GM18870 (cell line): ENCODE measurements around the gene SULT1A2.
"Not testable (repeated sequence)": the region's sequence is repeated elsewhere in the genome, so short reads cannot be mapped to it uniquely, and the experiment has no call there.

ENCODE experiments used
- ATAC-seq: cut with Tn5 transposase; IDR thresholded peaks from one replicate; pipeline ENCODE4 v1.9.1; 2021; ENCODE audit warnings: moderate library complexity; ENCODE audit not compliant: unreplicated experiment

Gene SULT1A2

DNA sequence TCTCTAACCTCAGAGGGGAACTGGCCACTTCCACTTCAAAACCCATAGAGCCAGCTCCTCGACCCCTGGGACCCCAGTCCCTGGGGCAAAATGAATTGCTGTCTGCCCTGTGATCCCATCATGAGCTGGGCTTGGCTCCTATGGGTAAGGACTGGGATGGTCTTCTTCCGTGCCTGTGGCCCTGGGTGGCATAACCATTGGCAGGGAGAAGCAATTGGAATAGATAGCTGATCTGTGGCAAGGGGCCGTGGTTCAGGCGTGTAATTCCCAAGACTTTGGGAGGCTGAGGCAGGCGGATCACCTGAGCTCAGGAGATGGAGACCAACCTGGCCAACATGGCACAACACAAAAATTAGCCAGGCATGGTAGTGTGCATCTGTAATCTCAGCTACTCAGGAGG lies 4.3 kb downstream of the SULT1A2 start:
- no peak for ATAC-seq

DNA sequence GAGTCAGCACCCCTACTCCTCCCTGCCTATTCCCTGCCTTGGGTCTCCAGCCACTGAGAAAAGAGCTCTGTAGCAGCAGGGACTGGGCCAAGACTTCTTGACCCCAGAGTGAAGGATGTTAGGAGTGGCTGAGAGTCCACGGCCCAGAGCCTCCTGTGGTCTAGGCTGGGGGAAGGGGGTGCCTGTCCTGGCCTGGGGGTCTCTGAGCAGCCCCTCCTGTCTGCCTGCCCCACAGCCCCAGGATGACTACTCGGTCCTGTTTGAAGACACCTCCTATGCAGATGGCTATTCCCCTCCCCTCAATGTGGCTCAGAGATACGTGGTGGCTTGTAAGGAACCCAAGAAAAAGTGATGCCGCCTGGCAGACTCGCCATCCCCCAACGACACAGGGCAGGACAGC lies 5.5 kb downstream of the SULT1A2 start:
- no peak for ATAC-seq

DNA sequence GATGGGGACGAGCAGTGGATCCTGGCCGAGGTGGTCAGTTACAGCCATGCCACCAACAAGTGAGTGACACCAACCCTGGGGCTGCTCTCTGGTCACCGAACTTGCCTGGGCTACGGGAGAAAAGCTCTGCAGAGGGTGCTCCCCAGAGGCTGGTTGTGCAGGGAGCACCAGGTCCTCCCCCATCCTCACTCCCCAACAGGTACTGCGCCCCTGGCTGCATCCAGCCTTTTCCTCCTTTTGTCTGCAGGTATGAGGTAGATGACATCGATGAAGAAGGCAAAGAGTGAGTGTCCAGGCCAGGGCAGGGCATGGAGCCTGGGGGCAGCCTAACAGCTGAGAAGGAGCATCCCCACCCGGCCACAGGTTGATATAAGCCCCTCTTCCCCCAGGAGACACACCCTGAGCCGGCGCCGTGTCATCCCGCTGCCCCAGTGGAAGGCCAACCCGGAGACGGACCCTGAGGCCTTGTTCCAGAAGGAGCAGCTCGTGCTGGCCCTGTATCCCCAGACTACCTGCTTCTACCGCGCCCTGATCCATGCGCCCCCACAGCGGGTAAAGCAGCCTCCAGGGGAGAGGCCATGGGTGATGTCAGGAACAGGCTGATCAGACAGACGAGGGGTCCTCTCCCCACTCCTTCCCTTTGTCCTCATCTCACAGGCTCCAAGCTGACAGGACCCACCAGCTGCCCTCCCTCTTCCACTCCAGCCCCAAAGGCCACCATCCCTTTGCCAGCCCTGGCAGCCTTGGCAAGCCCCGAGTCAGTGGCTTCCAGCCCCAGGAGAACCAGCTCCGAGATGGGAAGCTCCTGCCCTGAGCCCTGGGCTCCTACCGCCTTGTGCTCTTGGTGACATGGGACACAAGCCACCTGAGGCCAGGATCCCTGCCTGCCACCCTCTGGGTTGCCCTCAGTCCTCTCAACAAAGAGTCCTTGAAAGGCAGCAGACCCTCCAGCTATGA lies 6.2 kb downstream of the SULT1A2 start:
- no peak for ATAC-seq

DNA sequence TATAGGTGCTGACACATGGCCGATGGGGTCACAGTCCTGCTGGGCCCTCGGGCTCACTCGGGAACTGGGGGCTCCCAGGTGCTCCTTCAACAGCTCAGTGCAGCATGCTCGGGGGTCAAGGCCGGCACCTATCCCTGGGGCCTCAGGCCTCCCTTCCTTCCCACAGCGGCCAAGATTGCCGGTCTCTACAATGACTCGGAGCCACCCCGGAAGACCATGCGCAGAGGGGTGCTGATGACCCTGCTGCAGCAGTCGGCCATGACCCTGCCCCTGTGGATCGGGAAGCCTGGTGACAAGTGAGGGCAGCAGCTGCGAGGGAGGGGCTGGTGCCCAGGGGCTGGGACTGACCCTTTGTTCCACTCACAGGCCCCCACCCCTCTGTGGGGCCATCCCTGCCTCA lies 6.9 kb downstream of the SULT1A2 start:
- no peak for ATAC-seq

DNA sequence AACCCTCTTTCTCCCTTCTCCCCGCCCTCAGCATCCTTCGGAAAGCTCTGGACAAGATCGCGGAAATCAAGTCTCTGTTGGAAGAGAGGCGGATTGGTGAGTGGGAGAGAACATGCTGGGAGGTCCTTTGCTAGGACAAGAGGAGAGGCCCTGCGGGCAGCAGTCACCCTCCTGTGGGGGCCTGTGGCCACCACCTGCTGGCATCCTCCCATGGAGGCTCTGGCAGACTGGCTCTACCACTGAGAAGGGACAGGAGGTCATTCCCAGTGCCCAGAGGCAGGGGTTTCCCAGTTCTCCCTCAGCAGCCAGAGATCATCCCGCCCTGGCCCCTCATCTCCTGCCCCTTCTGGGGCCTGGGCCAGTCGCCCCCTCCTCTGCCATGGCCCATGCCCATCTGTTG lies 7.8 kb downstream of the SULT1A2 start:
- ATAC-seq, result no peak

DNA sequence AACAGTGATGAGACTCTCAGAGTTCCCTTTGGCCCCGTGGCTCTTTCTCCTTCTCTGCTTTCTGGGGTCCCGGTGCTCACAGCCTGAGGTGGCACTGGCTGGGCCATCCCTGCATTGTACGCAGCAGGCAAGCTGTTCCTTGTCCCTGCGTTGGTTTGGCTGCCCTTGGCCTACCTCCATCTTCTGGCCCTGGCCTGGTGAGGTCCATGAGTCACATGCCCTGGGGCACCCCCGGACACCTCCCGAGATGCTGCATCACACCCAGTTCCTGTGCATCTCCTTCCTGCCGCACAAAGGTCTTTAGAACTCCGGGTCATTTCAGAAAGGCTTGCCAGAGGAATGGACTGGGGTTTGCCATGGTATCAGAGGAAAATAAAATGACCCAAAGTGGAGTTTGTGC lies 9.5 kb downstream of the SULT1A2 start:
- ATAC-seq, result no peak

DNA sequence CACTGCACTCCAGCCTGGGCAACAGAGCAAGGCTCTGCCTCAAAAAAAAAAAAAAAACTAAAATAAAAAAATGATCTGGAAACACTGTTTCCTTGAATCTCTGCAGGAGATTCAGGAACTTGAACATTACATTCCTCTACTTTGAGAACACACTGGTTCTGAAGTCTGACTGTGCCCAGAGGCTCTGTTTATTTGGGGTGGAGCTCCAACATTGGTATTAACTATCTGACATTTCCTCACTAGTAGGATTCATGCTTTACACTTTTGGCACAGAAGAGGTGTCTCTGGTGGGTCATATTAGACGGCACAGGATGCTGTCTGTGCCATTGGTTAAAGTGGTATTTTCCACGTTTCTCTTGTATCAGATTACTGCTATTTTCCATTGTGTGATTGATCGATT lies 10.4 kb downstream of the SULT1A2 start:
- no peak for ATAC-seq

DNA sequence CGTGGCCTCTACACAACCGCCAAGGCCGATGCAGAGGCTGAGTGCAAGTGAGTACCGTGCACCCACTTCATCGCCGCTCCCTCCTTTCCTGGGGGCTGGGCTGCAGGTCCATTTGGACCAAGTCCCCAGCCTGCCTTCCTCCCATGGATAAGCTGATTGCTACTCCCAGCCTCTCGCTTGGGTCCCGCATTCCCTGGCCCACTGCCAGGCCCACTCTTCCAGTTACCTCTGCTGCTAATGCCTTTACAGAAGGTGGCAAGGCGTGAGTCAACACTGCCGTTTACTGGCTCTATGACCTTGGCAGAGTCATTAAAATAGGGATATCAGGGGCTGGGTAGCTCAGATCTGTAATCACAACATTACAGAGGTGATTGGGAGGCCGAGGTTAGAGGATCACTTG lies 11.2 kb downstream of the SULT1A2 start:
- no peak for ATAC-seq

DNA sequence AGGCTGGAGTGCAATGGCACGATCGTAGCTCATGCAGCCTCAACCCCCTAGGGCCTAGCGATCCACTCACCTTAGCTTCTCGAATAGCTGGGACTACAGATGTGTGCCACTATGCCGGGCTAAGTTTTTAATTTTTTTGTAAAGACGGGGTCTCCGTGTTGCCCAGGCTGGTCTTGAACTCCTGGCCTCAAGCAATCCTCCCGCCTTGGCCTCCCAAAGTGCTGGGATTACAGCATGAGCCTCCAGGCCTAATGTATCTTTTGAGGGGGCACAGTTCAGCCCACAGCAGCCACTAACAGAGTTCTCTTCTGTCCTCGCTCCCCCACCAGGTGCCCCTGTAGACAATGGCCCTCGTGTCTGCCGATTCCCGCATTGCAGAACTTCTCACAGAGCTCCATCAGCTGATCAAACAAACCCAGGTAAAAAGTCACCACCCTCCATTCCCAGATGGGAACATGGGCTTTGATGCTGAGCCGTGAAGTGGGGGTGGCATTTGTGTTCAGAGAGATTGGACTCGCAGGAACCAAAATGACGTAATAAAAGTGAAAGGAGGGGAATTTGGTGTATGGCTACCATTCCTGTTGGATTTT lies 16.0 kb downstream of the SULT1A2 start:
- ATAC-seq, result no peak

DNA sequence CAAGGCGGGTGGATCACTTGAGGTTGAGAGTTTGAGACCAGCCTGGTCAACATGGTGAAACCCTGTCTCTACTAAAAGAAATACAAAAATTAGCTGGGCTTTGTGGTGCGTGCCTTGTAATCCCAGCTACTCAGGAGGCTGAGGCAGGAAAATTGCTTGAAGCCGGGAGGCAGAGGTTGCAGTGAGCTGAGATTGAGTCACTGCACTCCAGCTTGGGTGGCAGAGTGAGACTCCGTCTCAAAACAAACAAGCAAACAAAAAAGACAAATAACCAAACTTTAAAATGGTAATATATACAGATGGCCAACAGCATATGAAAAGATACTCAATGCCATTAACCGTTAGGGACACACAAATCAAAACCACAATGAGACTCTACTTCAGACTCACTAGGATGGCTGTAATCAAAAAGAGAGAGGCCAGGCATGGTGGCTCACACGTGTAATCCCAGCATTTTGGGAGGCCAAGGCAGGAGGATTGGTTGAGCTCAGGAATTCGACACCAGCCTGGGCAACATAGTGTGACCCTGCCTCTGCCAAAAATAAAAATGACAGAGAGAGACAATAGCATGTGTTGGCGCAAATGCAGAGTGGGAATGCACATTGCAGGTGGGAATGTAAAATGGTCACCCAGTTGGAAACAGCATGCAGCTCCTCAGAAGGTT lies 21.3 kb downstream of the SULT1A2 start:
- ATAC-seq, result no peak

DNA sequence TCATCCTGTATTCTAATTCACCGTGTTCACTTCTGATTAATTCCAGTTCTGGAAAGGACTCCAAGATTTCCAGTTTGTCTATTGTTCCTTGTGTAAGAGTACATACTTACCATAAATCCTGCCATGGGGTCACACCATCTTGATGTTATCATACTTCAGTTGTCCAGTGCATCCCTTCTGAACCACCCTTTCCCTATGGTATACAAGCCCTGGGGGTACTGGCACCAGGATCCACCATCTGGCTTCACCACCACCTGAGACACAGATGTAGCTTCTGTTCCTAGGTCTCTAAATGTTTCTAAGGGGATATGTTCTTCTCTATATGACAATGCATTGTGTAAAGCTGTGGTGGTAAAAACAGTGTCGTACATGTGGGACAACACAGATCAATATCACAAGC lies 21.9 kb downstream of the SULT1A2 start:
- ATAC-seq, result no peak

DNA sequence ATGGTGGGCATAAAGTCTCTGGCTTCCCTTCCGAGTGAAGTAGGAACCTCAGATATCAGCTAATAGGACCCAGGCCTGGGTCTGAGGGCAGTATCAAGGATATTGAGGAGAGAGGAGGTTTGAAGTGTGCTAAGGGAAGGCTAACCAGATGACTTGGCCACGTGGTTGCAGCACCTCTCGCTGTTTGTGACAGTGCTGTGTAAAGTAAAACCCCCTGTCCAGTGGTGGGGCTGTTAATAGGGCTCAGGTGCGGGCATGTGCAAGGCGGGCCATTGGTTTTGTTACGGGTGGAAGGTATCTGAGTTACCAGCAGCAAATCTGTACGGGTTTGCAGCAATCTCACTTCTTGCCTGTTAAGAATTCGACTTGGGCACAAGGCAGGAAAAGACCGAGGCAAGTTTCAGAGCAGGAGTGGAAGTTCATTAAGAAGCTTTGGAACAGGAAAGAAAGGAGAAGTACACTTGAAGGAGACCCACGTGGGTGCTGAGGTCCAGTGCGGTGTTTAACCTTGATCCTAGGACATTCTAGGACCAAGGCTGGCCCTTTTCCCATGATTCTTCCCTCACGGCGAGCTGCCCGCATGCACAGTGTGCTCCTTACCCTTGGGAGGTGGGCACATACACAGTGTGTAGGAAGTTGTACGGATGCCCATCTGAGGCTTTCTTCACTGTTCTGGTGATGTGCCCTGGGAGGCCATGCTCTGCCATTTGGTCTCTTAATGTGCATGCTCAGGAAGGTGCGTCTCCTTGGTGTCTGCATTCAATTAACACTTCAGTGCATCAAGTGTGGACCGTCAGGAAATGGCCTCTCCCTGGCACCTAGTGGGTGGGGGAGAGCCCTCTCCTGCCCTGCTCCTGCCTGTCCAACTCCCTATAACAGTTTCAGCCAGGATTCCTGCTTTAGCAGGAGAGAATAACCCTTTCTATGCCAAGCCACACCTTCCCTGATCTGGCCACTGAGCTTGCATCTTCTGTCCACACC lies 22.8 kb downstream of the SULT1A2 start:
- no peak for ATAC-seq

DNA sequence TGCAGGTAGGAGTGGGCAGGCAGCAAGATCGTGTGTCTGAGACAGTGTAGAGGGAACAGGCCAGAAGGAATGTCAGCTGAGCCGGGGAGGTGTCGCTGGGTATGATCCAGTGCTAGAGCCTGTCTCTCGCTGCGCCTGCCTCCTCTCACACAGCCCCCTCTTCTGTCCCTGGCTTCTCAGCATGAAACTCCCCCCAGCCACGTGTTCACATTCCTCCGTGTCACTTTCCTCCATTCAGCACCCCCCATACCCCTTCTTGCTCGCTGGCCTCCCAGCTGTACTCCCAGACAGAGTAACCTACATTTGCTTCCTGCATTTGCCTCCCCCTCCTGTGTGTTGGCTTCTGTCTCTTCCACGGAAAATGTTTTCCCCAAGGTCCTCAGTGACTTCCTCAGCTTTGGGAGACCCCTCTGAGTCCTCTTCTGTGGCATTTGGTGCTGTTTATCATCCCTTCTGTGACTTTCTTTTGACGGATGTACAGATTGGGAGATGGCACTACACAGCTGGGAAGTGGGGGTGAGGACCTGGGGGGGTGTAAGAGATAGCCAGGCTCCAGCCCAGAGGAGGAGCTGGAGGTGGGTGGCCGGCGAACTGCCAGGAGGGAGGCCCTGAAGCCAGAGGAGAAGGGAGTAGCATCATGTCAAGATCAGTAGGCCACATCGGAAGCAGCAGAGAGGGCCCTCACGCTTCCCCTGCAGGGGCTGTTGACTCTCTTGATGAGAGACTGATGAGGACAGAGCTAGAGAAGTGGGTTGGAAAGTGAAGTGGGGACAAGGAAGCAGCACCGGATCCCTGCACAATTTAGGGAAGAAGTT lies 23.9 kb downstream of the SULT1A2 start:
- ATAC-seq, result no peak

DNA sequence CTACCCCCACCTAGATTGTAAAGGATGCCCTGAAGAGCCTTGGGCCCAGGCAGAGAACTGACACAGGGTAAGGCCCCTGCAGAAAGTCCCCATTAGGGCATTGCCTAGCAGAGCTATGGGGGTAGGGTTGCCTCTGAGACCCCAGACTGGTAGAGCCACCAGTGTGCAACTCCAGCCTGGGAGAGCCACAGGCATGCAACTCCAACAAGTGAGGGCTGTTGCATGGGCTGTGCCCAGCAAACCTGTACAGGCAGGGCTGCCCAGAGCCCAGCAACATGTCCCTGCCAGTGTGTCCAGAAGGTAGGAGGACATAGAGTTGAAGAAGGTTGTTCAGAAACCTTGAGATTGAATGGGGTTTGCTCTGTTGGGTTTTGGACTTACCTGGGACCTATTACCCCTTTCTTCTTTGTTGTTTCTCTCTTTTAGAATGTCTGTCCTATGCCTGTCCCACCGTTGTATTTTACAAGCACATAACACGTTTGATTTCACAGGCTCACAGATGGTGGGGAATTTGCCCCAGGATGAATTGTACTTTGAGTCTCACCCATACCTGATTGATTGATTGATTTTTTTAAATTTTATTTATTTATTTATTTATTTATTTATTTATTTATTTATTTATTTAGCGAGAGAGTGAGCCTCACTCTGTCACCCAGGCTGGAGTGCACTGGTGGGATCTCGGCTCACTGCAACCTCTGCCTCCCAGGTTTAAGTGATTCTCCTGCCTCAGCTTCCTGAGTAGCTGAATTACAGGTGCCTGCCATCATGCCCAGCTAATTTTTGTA lies 26.7 kb downstream of the SULT1A2 start:
- ATAC-seq, result no peak

DNA sequence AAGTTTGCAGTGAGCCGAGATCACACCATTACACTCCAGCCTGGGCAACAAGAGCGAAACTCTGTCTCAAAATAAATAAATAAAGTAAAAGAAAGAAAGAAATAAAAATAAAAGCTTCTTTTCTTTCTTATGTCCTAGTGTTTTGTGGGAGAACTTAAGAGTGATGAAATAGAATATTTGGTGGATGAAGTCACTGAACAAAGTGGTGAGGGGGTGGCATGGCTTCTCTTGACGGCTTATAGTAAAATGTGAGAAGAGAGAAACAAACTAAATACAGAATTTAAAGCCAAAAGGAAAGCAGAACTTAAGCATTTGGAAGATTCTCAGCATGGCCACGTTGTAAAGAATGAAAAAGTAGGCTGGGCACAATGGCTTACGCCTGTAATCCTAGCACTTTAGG lies 27.8 kb downstream of the SULT1A2 start:
- no peak for ATAC-seq

DNA sequence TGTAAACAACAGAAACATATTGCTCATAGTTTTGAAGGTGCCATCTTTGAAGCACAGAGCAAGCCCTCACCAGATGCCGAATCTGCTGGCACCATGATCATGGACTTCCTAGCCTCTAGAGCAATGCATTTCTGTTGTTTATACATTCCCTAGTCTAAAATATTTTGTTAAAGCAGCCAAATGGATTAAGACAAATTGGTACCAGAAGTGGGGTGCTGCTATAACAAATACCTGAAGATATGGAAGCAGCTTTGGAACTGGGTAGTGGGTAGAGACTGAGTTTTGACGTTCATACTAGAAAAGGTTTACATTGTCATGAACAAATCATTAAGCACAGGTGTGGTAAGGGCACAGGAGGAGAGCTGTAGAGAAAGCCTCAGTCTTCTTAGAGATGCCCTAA lies 29.6 kb downstream of the SULT1A2 start:
- no peak for ATAC-seq

DNA sequence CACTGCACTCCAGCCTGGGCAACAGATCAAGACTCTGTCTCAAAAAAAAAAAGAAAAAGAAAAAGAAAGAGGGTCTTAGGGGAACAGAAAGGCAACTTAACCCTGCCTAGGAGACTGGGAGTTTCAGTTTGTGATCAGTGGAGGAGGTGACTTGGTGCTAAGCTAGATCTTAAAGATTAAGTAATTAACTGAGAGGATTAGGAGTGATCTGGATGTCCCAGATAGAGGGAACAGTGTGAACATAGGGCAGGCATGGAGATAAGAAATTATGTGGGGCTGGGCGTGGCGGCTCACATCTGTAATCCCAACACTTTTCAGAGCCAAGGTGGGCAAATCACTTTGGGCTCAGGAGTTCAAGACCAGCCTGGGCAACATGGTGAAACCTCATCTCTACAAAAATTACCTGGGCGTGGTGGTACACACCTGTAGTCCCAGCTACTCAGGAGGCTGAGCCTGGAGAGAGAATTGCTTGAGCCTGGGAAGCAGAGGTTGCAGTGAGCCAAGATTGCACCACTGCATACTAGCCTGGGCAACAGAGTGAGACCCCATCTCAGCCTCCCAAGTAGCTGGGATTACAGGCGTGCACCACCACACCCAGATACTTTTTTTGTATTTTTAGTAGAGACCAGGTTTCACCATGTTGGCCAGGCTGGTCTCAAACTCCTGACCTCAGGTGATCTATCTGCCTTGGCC lies 30.5 kb downstream of the SULT1A2 start:
- ATAC-seq, result not testable (repeated sequence)

DNA sequence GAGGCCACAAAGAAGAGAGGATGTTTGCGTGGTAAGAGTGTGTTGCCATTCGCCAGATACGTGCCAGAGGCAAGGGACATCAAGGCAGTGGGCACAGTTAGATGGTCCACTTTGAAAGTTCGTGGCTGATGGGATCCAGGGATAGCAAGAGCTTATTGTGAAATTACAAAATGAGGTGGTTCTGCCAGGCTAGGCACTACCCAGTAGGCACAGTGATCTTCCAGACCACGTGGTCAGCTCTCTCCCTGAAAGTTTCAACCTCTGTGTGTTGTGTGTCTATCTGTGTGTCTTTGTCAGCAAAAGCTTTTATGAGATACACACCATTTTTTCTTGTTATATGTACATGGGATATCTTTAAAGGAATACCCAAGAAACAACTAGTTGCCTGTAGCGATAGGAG lies 33.6 kb downstream of the SULT1A2 start:
- no peak for ATAC-seq

DNA sequence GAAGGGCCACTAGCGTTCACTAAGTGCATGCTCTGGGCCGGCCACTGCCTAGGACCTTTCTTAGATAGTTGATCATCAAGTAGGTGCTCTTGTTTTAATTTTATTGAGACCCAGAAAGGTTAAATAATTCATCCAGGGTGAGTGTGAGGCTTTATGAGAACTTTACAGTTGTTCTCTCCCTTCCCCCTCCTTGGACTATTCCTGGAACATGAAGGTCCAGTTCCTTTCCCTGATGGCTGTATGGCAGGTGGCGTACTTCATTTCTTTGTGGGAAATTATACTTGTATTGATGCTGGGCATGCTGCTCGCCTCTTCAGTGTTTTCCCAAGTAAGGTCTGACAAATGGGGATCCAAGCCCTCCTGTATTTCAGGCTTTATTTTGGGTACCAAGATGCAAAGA lies 34.7 kb downstream of the SULT1A2 start:
- no peak for ATAC-seq
